HCT116 (cell line): ENCODE data around the gene CCDC146. TPM values are rescaled to one million over a fixed set of nuclear protein-coding genes. Genes with fewer than 3 reads are reported as not detected.

ENCODE experiments used
- ATAC-seq: fragments of 200-7000 bp; cut with Tn5 transposase; 2 replicates; pipeline ENCODE4 v1.9.1; 2020; ENCODE audit warnings: mild to moderate bottlenecking, moderate library complexity
- BruUV-seq: library from RNA; stranded (reverse); fragments of 400-500 nt; replicated peaks from 2 replicates; lab custom pipeline; 2021; lab: Mats Ljungman, UMichigan
- CTCF ChIA-PET: fragments of 300-600 bp; sonication (Branson Sonifier 250); formaldehyde crosslinking; loops from one replicate; lab custom pipeline; 2021; ENCODE audit warnings: antibody characterized with exemption; lab: Charles Lee
- POLR2A ChIA-PET: fragments of 300-600, 350-600 bp; sonication (Branson Sonifier 250); formaldehyde crosslinking; loops from one replicate; lab custom pipeline; 2021; ENCODE audit warnings: antibody characterized with exemption; lab: Charles Lee
- RAD21 ChIA-PET, 2 experiments: fragments of 300-600 bp; sonication (Branson Sonifier 250); formaldehyde crosslinking; loops; one replicate each; lab custom pipeline; 2023; ENCODE audit warnings: low total read pairs in 2 of 2; ENCODE audit not compliant: uncharacterized antibody in 2 of 2, unreplicated experiment in 2 of 2, low non-redundant PET in 1 of 2; lab: Charles Lee
- DNase-seq: peaks from one replicate; pipeline ENCODE4 v3.0.0-alpha.2; 2010; ENCODE audit warnings: low read depth, low spot score
- H2AFZ ChIP-seq: fragments of 200-600 bp; shearing (Covaris generic), sonication (generic); 2 replicates; pipeline ENCODE4 v1.6.1; 2017; ENCODE audit warnings: low read depth, mixed run types, mixed read lengths, antibody characterized with exemption, low read length; ENCODE audit not compliant: poor library complexity, severe bottlenecking
- H3K27ac ChIP-seq: 2 replicates; pipeline ENCODE4 v1.5.1; 2012; ENCODE audit warnings: low read depth, low read length
- H3K27me3 ChIP-seq: fragments of 200-600 bp; sonication (generic); 2 replicates; pipeline ENCODE4 v1.6.1; 2016; ENCODE audit warnings: mixed run types, low read length, mixed read lengths; ENCODE audit not compliant: insufficient read depth
- H3K36me3 ChIP-seq, 2 experiments: fragments of 200-500 bp in 1 of 2; fragments of 200-600 bp in 1 of 2; sonication (Bioruptor generic) in 1 of 2; sonication (generic) in 1 of 2; 2 replicates each; pipeline versions ENCODE4 v1.5.1 to v1.6.1; 2014 to 2016; ENCODE audit warnings: low read length in 2 of 2, inconsistent platforms in 1 of 2, mixed read lengths in 1 of 2, mixed run types in 1 of 2; ENCODE audit not compliant: insufficient read depth in 2 of 2, control insufficient read depth in 1 of 2
- H3K4me1 ChIP-seq, 2 experiments: fragments of 200-600 bp in 1 of 2; sonication (generic) in 1 of 2; 2 replicates each; pipeline versions ENCODE4 v1.5.1 to v1.6.1; 2012 to 2017; ENCODE audit warnings: low read length in 2 of 2, inconsistent platforms in 1 of 2, mild to moderate bottlenecking in 1 of 2, mixed read lengths in 1 of 2, mixed run types in 1 of 2, moderate library complexity in 1 of 2; ENCODE audit not compliant: insufficient read depth in 2 of 2, control insufficient read depth in 1 of 2
- H3K4me2 ChIP-seq: fragments of 200-600 bp; sonication (generic); 2 replicates; pipeline ENCODE4 v1.6.1; 2017; ENCODE audit warnings: mixed run types, low read length, mixed read lengths
- H3K4me3 ChIP-seq, 2 experiments: fragments of 200-600 bp in 1 of 2; sonication (generic) in 1 of 2; replicated peaks in 1 of 2; 2 replicates each; pipeline ENCODE4 v1.5.1; 2011 to 2016; ENCODE audit warnings: low read length in 2 of 2, control low read depth in 1 of 2, low read depth in 1 of 2, mild to moderate bottlenecking in 1 of 2, mixed read lengths in 1 of 2, mixed run types in 1 of 2
- H3K79me2 ChIP-seq: fragments of 200-600 bp; sonication (generic); 2 replicates; pipeline ENCODE4 v1.6.1; 2017; ENCODE audit warnings: mild to moderate bottlenecking, mixed run types, low read length, moderate library complexity, mixed read lengths; ENCODE audit not compliant: insufficient read depth
- H3K9ac ChIP-seq: fragments of 200-600 bp; sonication (generic); 2 replicates; pipeline ENCODE4 v1.6.1; 2016; ENCODE audit warnings: low read length, mixed read lengths
- H3K9me2 ChIP-seq: fragments of 200-600 bp; sonication (generic), shearing (Covaris generic); 2 replicates; pipeline ENCODE4 v1.6.1; 2017; ENCODE audit warnings: mixed run types, mild to moderate bottlenecking, moderate library complexity; ENCODE audit not compliant: insufficient read depth
- H3K9me3 ChIP-seq, 2 experiments: fragments of 200-500 bp in 1 of 2; fragments of 200-600 bp in 1 of 2; sonication (Bioruptor generic) in 1 of 2; sonication (generic) in 1 of 2; 2 replicates each; pipeline ENCODE4 v1.6.1; 2014 to 2017; ENCODE audit warnings: low read length in 2 of 2, mixed read lengths in 2 of 2, inconsistent platforms in 1 of 2, low read depth in 1 of 2, mild to moderate bottlenecking in 1 of 2, mixed run types in 1 of 2, moderate library complexity in 1 of 2; ENCODE audit not compliant: control insufficient read depth in 1 of 2, insufficient read depth in 1 of 2
- H4K20me1 ChIP-seq: fragments of 200-600 bp; sonication (generic), shearing (Covaris generic); 2 replicates; pipeline ENCODE4 v1.6.1; 2017; ENCODE audit warnings: mixed run types, mild to moderate bottlenecking, moderate library complexity; ENCODE audit not compliant: insufficient read depth
- ATF3 ChIP-seq: IDR thresholded peaks from 2 replicates; pipeline ENCODE4 v1.6.1; 2012
- CTCF ChIP-seq, 3 experiments: fragments of 200-600 bp in 1 of 3; sonication (generic) in 1 of 3; IDR thresholded peaks in 2 of 3; conservative IDR thresholded peaks in 1 of 3; 2 replicates each; pipeline ENCODE4 v1.5.1; 2012 to 2017; ENCODE audit warnings: low read depth in 2 of 3, low read length in 2 of 3, antibody characterized with exemption in 1 of 3, borderline replicate concordance in 1 of 3, control low read depth in 1 of 3, mild to moderate bottlenecking in 1 of 3, mixed read lengths in 1 of 3, mixed run types in 1 of 3, moderate library complexity in 1 of 3; ENCODE audit not compliant: insufficient read depth in 1 of 3
- EGR1 ChIP-seq: IDR thresholded peaks from 2 replicates; pipeline ENCODE4 v1.6.1; 2012; ENCODE audit warnings: low read depth
- EZH2 ChIP-seq: fragments of 200-600 bp; sonication (generic); IDR thresholded peaks from 2 replicates; pipeline ENCODE4 v1.6.1; 2017; ENCODE audit warnings: antibody characterized with exemption, mixed run types
- EZH2phosphoT487 ChIP-seq: fragments of 200-600 bp; IDR thresholded peaks from 2 replicates; pipeline ENCODE4 v1.6.1; 2018; ENCODE audit warnings: antibody characterized with exemption, borderline replicate concordance
- FOSL1 ChIP-seq: IDR thresholded peaks from 2 replicates; pipeline ENCODE4 v1.6.1; 2012; ENCODE audit warnings: low read depth
- JUND ChIP-seq: IDR thresholded peaks from 2 replicates; pipeline ENCODE4 v1.6.1; 2012
- POLR2A ChIP-seq: IDR thresholded peaks from 2 replicates; pipeline ENCODE4 v1.7.0; 2011; ENCODE audit warnings: borderline replicate concordance; ENCODE audit not compliant: insufficient read depth, insufficient read length; ENCODE audit errors: extremely low read depth
- POLR2AphosphoS5 ChIP-seq: IDR thresholded peaks from 2 replicates; pipeline ENCODE4 v1.6.1; 2011; ENCODE audit warnings: mild to moderate bottlenecking, low read depth, low read length, moderate library complexity
- RAD21 ChIP-seq: IDR thresholded peaks from 2 replicates; pipeline ENCODE4 v1.6.1; 2012; ENCODE audit warnings: low read depth, mild to moderate bottlenecking
- SP1 ChIP-seq: IDR thresholded peaks from 2 replicates; pipeline ENCODE4 v1.6.1; 2012; ENCODE audit warnings: low read depth
- SRF ChIP-seq: IDR thresholded peaks from 2 replicates; pipeline ENCODE4 v1.6.1; 2012; ENCODE audit warnings: low read depth
- YY1 ChIP-seq: IDR thresholded peaks from 2 replicates; pipeline ENCODE4 v1.6.1; 2011; ENCODE audit warnings: low read length, low read depth, moderate library complexity, mild to moderate bottlenecking; ENCODE audit not compliant: insufficient replicate concordance; ENCODE audit errors: extremely low read depth
- ZBTB33 ChIP-seq: IDR thresholded peaks from 2 replicates; pipeline ENCODE4 v1.6.1; 2011; ENCODE audit warnings: mild to moderate bottlenecking, low read length, moderate library complexity; ENCODE audit not compliant: insufficient replicate concordance; ENCODE audit errors: extremely low read depth
- ZNF274 ChIP-seq: fragments of 200-500 bp; sonication (Bioruptor generic); IDR thresholded peaks from 2 replicates; pipeline ENCODE4 v1.6.1; 2014; ENCODE audit warnings: mild to moderate bottlenecking, low read depth, low read length, inconsistent platforms
- intact Hi-C: fragments of 100-400 bp; cut with micrococcal nuclease; formaldehyde crosslinking; loops from 2 replicates; pipeline ENCODE4 v1.10.0; 2022
- total RNA-seq: library from RNA; stranded (reverse); gene quantifications from one replicate; pipeline ENCODE4 v1.2.1, GENCODE V29; 2021; ENCODE audit not compliant: unreplicated experiment

CCDC146 gene
- total RNA-seq, 1 experiment from 2014 or later = 6.3 TPM

- Histone ChIP-seq H3K36me3 (no peaks in the 10 kb centered on the region), H3K4me2 (no peak overlapping the region), H3K9me2 (no peaks in the 10 kb centered on the region), H3K79me2 (no peaks in the 10 kb centered on the region), H3K9ac (no peak overlapping the region), H4K20me1 (no peaks in the 10 kb centered on the region), H2AFZ (no peak overlapping the region), H3K4me1 (no peaks in the 10 kb centered on the region; a peak in 1 of 4 replicates), H3K27ac (no peak overlapping the region), H3K4me3 (no peak overlapping the region), H3K9me3 (no peaks in the 10 kb centered on the region), H3K27me3 (no peaks in the 10 kb centered on the region)
- ATAC-seq = no peak
- ChIA-PET RAD21 (no interaction called here), POLR2A (no interaction called here), CTCF (no interaction called here)
- TF ChIP-seq CTCF (IDR thresholded peaks at IDR 0.05 in 2 of 3, conservative IDR thresholded peaks at IDR 0.05 in 1 of 3; ENCODE audit: borderline replicate concordance in 1 of 3, insufficient read depth in 1 of 3, low read depth in 2 of 3, low read length in 2 of 3) (no peak), JUND (no peak), YY1 (no peak), POLR2AphosphoS5 (no peak), EZH2 (no peak), RAD21 (no peak), EZH2phosphoT487 (no peak), POLR2A (no peak)
- intact Hi-C loops = no loop called here
- no TSS peak for BruUV-seq
- no peak for DNase-seq
Observed at GRCh38 chr7:77222065-77222464, 99.7 kb downstream of the CCDC146 start.

- DNase-seq = no peak
- Histone ChIP-seq H3K9me3 (no peaks in the 10 kb centered on the region), H3K9ac (no peak overlapping the region), H3K36me3 (no peaks in the 10 kb centered on the region), H4K20me1 (no peaks in the 10 kb centered on the region), H3K27ac (no peak overlapping the region), H3K79me2 (no peaks in the 10 kb centered on the region), H3K4me2 (no peak overlapping the region)
- ChIA-PET RAD21 (no interaction called here), POLR2A (no interaction called here), CTCF (no interaction called here)
- no peak for TF ChIP-seq ATF3
- TF ChIP-seq POLR2AphosphoS5 = no peak
- TF ChIP-seq SRF = no peak
- TF ChIP-seq ZNF274 = no peak
- no peak for TF ChIP-seq EGR1
- TF ChIP-seq YY1 = no peak
- no peak for TF ChIP-seq SP1
- TF ChIP-seq CTCF (IDR thresholded peaks at IDR 0.05 in 2 of 3, conservative IDR thresholded peaks at IDR 0.05 in 1 of 3; ENCODE audit: borderline replicate concordance in 1 of 3, insufficient read depth in 1 of 3, low read depth in 2 of 3, low read length in 2 of 3) = no peak
- TF ChIP-seq FOSL1 = no peak
- TF ChIP-seq ZBTB33 = no peak
- TF ChIP-seq, all 23 proteins: peak for 0
- no peak for ATAC-seq
- no peak overlapping the region for H2AFZ ChIP-seq
- no peaks in the 10 kb centered on the region; a peak in 1 of 4 replicates for H3K4me1 ChIP-seq
- intact Hi-C loops = no loop called here
- BruUV-seq = no TSS peak
- H3K27me3 ChIP-seq = no peaks in the 10 kb centered on the region
- no peaks in the 10 kb centered on the region for H3K9me2 ChIP-seq
- H3K4me3 ChIP-seq = no peak overlapping the region
Observed at GRCh38 chr7:77222819-77223218, 100.4 kb downstream of the CCDC146 start.
